ENCODE measurements around the gene TMEM167B.

- TF ChIP-seq CTCF (IDR thresholded peaks at IDR 0.05; ENCODE audit: low read depth, low read length) (no peak), POLR2A (IDR thresholded peaks at IDR 0.05; ENCODE audit: extremely low read depth, insufficient read length) (no peak), MYC (IDR thresholded peaks at IDR 0.05; ENCODE audit: low read depth, low read length) (no peak)
These were observed 19.3 kb downstream of the TMEM167B start for GRCh38 chr1:109109906-109110305.
